H54 (cell line): ENCODE data around the gene DNAJC5.
"Not testable (repeated sequence)": the region's sequence is repeated elsewhere in the genome, so short reads cannot be mapped to it uniquely, and the experiment has no call there.

ENCODE experiments used
- DNase-seq: peaks from one replicate; pipeline ENCODE4 v3.0.0; 2011; ENCODE audit warnings: low spot score, mixed read lengths; ENCODE audit not compliant: insufficient read length
- FAIRE-seq: peaks from 3 replicates; lab custom pipeline; 2011; peaks lifted over from hg19 to GRCh38; lab: Jason Lieb, UNC
- POLR2A ChIP-seq: IDR thresholded peaks from 2 replicates; pipeline ENCODE4 v1.6.1; 2011; ENCODE audit warnings: low read depth, mild to moderate bottlenecking, low read length

DNAJC5 gene

DNA sequence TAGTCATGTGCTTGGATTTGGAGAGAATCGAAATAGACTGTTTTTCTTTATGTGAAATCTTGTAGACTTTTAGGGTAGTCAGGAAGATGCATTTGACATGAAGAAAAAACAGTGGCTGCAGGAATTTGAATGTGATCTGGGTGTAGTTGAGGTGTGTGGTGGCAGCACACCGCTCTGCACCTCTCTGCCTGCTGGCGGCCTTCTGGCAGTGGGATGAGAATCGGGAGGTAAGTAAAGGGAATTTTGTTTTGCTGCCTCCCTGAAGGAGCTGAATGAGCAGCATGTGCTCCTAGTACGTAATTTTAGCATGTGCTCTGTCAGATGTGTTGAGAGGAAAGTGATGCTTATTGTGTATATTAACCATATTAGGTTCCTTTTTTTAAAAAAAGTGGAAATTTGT lies 26.7 kb upstream of the DNAJC5 start:
- no peak for TF ChIP-seq POLR2A
- FAIRE-seq (no peak), DNase-seq (no peak)

DNA sequence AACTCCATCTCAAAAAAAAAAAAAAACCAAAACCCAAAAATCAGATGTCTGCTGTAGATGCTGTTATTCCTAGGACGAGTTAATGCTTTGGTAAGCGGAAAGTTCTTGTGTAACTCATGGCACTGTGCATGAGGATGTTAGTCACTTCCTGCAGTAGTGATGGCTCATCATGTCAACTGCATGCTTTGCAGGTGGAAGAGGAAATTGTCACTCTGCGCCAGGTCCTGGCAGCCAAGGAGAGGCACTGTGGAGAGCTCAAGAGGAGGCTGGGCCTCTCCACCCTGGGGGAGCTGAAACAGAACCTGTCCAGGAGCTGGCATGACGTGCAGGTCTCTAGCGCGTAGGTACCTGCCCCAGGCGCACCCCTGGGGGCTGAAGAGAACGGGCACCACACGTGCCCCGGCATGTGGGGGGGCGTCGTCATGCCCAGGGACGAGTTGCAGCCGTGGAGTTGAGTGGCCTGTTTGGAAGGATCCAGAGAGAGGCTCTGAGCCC lies 21.4 kb upstream of the DNAJC5 start:
- DNase-seq, result peak; percentile 82
- peak; percentile 72 for FAIRE-seq
- TF ChIP-seq POLR2A, result no peak

DNA sequence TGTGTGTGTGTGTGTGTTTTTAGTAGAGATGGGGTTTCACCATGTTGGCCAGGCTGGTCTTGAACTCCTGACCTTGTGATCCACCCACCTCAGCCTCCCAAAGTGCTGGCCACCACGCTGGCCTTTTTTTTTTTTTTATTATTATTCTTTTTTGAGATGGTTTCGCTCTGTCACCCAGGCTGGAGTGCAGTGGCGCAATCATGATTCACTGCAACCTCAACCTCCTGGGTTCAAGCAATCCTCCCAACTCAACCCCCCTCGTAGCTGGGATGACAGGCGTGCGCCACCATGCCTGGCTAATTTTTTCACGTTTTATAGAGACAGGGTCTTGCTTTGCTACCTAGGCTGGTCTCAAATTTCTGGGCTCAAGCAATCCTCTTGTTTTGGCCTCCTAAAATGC lies 20.7 kb upstream of the DNAJC5 start:
- not testable (repeated sequence) for DNase-seq, FAIRE-seq

DNA sequence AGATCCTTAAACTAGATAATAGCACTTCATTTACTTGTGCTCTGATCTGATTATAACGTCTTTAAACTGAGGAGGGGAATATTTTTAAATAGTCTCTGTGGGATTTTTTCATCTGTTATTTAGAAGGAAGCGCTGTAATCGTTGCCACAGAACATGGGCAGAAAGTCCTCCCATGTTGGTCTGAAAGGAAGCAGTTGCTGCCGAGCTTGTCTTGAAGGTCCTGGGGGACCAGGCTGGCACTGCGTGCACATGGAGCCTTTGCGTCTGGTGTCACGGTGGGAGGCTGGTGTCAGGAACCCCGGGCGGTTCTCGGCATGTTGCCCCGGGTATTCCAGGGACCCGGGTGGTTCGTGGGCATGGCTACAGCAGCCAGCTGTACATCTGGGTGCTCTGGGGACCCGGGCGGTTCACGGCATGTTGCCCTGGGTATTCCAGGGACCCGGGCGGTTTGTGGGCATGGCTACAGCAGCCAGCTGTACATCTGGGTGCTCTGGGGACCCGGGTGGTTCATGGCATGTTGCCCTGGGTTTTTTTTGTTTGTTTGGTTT lies 18.4 kb upstream of the DNAJC5 start:
- no peak for FAIRE-seq

DNA sequence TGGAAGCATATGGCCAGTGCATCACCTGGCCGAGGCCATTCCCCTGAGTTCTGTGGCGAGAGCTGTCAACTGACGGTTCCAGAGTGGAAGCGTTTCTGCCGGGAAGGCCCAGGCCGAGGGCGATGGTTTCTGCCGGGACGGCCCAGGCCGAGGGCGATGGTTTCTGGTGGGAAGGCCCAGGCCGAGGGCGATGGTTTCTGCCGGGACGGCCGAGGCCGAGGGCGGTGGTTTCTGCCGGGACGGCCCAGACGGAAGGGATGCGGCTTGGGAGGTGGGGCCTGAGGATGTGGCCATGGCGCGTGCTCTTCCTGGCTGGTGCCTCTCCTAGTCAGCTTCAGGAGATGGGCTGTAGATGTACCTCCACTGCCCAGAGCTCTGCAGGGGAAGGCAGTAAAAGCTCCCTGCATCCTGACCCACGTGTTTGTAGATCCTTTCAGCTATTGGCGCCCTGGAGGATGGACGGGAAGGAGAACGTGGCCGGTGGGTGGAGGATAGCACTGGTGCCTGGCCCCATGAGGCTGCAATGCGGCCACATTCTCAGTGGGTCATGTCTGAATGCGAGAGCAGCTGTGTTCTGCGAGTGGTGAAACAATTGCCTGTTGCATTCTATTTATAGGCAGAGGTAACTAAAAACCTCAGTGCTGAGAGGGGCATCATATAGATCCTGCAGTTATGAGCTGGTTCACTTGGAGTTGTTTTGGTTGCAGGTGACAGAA lies 17.0 kb upstream of the DNAJC5 start:
- TF ChIP-seq POLR2A, result no peak
- FAIRE-seq (no peak), DNase-seq (no peak)

More for the DNA sequence above, 18.4 kb upstream of the DNAJC5 start:
- no peak for DNase-seq
- no peak for TF ChIP-seq POLR2A

DNA sequence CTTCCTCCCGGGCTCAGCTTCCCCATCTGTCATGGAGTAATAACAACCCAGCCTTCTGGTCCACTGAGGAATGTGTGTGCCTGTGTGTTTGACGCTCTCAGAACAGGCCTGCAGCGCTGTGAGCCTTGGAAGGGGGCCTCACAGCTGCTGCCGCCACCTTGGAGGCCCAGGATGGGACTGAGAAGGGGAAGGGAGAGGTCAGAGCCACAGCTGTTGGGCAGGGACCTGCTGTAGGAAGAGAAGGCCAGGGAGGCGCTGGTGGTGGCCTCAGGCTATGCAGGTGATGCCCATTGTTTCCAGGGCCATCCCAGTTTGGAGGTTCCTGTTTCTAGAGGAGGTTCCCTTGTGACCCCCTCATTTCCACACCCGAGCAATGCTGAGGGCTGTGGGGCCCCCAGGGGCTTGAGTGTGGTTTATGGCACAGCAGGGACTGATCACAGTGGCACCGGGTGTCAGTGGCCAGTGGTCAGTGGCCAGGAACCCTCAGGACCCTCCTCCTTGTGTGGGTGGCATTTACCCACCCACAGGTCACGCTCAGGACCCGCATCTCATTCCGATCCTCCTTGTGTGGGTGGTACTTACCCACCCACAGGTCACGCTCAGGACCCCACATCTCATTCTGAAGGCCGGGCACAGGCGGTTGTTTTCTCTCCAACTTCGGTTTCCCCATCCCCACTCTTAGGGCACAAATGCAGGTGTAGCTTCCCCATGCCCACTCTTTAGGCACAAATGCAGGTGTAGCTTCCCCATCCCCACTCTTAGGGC lies 15.8 kb upstream of the DNAJC5 start:
- no peak for TF ChIP-seq POLR2A
- FAIRE-seq, result no peak
- no peak for DNase-seq

DNA sequence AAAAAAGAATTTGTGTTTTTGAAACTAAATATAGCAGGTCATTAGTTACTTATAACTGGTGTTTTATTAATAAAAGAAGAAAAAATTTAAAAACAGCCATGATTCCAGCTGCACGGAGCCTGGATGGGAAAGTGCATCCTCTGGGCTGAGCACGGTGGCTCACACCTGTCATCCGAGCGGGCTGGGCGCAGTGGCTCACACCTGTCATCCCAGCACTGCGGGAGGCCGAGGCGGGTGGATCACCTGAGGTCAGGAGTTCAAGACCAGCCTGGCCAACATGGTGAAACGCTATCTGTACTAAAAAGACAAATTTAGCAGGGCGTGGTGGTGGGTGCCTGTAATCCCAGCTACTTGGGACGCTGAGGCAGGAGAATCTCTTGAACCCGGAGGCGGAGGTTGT lies 14.0 kb upstream of the DNAJC5 start:
- FAIRE-seq, DNase-seq: not testable (repeated sequence)

DNA sequence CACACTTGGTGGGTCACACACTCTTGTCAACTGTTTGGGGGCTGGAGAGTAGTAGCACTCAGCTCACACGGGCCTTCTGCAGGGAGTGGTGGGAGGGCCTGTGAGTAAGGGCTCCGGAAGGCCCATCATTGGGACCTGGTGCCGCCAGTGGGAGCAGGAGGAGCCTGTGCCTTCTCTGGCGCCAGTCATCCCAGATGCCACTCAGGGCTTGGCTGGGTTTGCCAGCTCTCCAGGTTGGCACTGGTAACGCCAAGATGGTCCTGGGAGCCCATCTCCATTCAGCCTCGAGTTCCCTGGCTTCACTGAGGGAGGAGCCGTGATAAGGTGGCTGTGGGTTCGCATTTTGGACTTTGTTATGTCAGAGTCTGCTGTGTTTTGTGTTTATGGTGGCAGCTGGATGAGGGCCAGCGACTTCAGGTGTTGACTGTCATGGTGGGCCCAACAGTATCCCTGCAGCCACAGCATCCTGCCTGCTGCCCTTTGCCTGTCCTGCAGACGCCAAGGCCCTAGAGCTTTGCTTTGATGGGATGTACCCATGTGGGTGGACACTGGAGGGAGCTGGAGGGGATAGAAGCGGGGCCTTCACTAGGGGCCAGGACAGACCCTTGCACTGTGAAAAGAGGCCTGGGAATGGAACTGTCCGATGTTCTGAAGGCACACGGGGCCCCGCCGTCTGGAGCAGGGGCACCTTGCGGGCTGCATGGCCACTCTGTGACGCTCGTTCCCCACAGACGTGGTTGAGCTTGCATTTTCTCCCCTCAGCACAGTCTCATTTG lies 13.3 kb upstream of the DNAJC5 start:
- no peak for FAIRE-seq
- no peak for TF ChIP-seq POLR2A
- no peak for DNase-seq

DNA sequence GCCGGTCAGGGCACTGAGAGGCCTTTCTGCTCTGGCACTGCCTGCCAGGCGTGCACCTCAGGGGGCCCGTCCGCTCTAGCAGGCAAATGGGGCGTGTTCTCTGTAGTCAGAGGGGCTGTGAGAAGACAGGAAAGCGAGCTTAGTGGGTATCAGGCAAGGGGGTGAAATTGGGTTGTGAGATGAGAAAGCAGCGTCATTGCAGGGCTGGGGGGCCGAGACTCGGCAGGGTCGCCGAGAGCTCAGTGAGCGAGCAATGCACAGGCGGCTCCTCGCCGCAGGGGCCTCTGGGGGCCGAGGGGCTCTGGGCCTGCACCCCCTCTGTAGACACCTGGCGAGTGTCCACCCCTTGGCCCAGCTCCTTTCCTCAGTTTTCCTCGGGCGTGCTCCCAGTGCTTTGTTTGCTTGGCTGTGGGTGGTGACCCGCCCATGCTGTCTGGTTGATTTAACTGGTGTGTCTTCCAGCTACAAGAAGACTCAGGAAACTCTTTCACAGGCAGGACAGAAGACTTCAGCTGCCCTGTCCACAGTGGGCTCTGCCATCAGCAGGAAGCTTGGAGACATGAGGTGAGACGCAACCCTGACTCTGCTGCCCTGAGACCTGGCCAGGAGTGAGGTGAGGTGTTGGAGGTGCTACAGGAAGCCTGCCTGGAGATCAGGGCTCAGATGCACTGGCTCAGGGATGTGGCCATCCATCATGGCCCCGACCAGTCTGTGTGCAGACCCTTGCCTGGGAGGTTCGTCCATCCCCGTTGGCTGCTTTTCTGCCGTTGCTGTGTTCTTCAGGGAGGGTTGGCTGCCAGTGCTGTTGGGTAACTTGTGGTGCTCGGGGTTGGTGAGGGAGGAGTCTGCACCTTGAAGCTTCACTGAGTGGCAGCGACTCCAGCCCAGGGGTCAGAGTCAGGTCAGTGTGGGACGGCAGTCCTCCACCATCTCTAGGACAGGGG lies 12.4 kb upstream of the DNAJC5 start:
- FAIRE-seq (no peak), DNase-seq (no peak)
- no peak for TF ChIP-seq POLR2A

DNA sequence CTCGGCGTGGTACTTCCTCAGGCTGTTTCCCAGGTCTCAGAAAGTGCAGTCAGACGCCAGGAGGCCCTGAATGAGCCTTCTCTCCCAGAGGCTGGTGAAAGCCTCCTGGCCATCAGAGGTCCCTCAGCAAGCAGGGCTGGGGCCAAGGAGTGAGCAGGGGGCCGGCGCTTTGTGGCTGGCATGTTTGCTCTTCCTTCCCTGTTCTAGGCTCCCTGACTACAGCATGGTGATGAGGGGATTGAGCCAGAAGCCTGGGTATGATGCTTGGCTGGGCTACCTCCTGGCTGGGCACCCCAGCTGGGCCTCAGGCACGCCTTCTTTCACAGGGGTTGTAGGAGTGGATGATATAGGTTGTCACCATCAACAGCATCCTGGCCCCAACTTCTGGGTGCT lies 11.7 kb upstream of the DNAJC5 start:
- no peak for TF ChIP-seq POLR2A
- FAIRE-seq, result no peak
- DNase-seq, result no peak

DNA sequence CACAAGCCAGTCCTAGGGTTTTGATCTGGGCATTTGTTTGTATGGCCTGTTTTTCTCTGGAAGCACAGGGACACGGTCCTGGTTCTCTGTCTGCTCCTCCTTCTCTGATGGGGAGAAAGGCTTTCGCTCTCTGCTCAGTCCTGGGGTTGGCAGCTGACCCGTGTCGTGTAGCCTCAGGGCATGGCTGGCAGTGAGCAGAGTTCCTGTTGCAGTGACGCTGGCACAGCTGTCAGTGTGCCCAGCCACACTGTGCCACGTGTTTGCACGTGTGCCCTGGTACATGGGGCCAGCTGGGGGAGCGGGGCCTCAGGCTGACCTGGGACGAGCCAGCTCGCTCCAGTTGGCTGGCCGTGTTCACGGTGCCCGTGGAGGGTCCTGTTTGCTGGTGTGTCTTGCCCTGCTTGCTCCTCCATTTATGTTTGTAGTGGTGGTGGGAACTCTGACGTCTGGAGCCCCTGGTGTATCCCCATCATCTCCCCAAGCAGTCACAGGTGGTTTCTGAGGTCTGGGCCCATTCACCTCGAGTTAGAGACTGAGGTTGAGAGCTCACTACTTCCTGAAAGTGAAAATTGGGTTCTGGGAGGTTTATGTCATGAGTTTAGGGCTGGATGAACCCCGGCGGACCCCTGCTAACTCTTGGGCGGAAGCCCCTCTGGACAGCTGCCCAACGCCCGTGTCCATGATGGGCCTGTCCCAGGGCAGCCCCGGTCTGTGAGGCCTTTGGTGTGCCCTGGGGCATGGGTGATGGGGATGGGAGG lies 10.2 kb upstream of the DNAJC5 start:
- no peak for DNase-seq
- FAIRE-seq, result no peak
- TF ChIP-seq POLR2A, result no peak
